WTC11 (cell line): ENCODE data around the gene PGGHG. TPM values are rescaled to one million over a fixed set of nuclear protein-coding genes. Genes with fewer than 3 reads are reported as not detected.

Experiments used
- ATAC-seq: fragments of 200-7000 bp; cut with Tn5 transposase; 2 replicates; pipeline ENCODE4 v1.10.0; 2021; ENCODE audit warnings: mild to moderate bottlenecking, moderate library complexity
- CTCF ChIA-PET: fragments of 300-600 bp; sonication (Branson Sonifier 250); formaldehyde crosslinking; loops from one replicate; lab custom pipeline; 2021; ENCODE audit warnings: antibody characterized with exemption; lab: Charles Lee
- POLR2A ChIA-PET: fragments of 350-600 bp; sonication (Branson Sonifier 250); formaldehyde crosslinking; loops from one replicate; lab custom pipeline; 2021; ENCODE audit warnings: antibody characterized with exemption; lab: Charles Lee
- DNase-seq: peaks from one replicate; pipeline ENCODE4 v3.0.0; 2021; ENCODE audit warnings: low spot score
- H3K27ac Mint-ChIP-seq: 2 replicates; pipeline ENCODE4 v1.8.0; 2021; ENCODE audit warnings: mixed read lengths
- H3K27me3 Mint-ChIP-seq: 2 replicates; pipeline ENCODE4 v1.8.0; 2021; ENCODE audit warnings: low read depth, mild to moderate bottlenecking, moderate library complexity, mixed read lengths
- H3K36me3 Mint-ChIP-seq: 2 replicates; pipeline ENCODE4 v1.8.0; 2021; ENCODE audit warnings: mixed read lengths
- H3K4me1 Mint-ChIP-seq: 2 replicates; pipeline ENCODE4 v1.8.0; 2022; ENCODE audit warnings: mixed read lengths
- H3K4me3 Mint-ChIP-seq: 2 replicates; pipeline ENCODE4 v1.8.0; 2021; ENCODE audit warnings: mild to moderate bottlenecking, moderate library complexity, mixed read lengths
- H3K9me3 Mint-ChIP-seq: 2 replicates; pipeline ENCODE4 v1.8.0; 2021; ENCODE audit warnings: mixed read lengths
- ATF1 ChIP-seq: sonication (generic); formaldehyde crosslinking; IDR thresholded peaks from 2 replicates; pipeline ENCODE4 v1.8.1; 2023; ENCODE audit warnings: mild to moderate bottlenecking, moderate library complexity, missing genetic modification reagents
- ETV6 ChIP-seq: sonication (generic); formaldehyde crosslinking; IDR thresholded peaks from 2 replicates; pipeline ENCODE4 v1.8.1; 2022; ENCODE audit warnings: mild to moderate bottlenecking, missing genetic modification reagents
- FOXK1 ChIP-seq: sonication (generic); formaldehyde crosslinking; IDR thresholded peaks from 2 replicates; pipeline ENCODE4 v1.8.0; 2022; ENCODE audit warnings: mild to moderate bottlenecking, moderate library complexity, missing genetic modification reagents
- GRHL2 ChIP-seq: fragments of 250-450 bp; sonication (Bioruptor Pico); IDR thresholded peaks from 2 replicates; pipeline ENCODE4 v1.8.0; 2022; ENCODE audit warnings: mild to moderate bottlenecking, moderate library complexity; ENCODE audit not compliant: insufficient replicate concordance, severe bottlenecking
- MYBL2 ChIP-seq: sonication (generic); formaldehyde crosslinking; IDR thresholded peaks from 2 replicates; pipeline ENCODE4 v1.8.1; 2023; ENCODE audit warnings: mild to moderate bottlenecking, moderate library complexity, missing genetic modification reagents
- NR1H2 ChIP-seq: sonication (generic); formaldehyde crosslinking; IDR thresholded peaks from 2 replicates; pipeline ENCODE4 v1.9.0; 2021; ENCODE audit warnings: mild to moderate bottlenecking, moderate library complexity, missing genetic modification reagents
- NR2C2 ChIP-seq: sonication (generic); formaldehyde crosslinking; IDR thresholded peaks from 2 replicates; pipeline ENCODE4 v1.8.0; 2022; ENCODE audit warnings: mild to moderate bottlenecking, missing genetic modification reagents
- SP1 ChIP-seq: sonication (generic); formaldehyde crosslinking; conservative IDR thresholded peaks from 2 replicates; pipeline ENCODE4 v1.8.1; 2022; ENCODE audit warnings: missing genetic modification reagents
- ZBTB21 ChIP-seq: sonication (generic); formaldehyde crosslinking; IDR thresholded peaks from 2 replicates; pipeline ENCODE4 v1.8.1; 2023; ENCODE audit warnings: mild to moderate bottlenecking, missing genetic modification reagents, borderline replicate concordance
- ZNF317 ChIP-seq: sonication (generic); formaldehyde crosslinking; IDR thresholded peaks from 2 replicates; pipeline ENCODE4 v1.8.1; 2023; ENCODE audit warnings: low read depth, mild to moderate bottlenecking, moderate library complexity, missing genetic modification reagents, borderline replicate concordance
- ZNF423 ChIP-seq: fragments of 250-450 bp; sonication (Bioruptor Pico); IDR thresholded peaks from 2 replicates; pipeline ENCODE4 v2.1.2; 2022; ENCODE audit warnings: mild to moderate bottlenecking, moderate library complexity
- total RNA-seq: library from RNA; stranded (reverse); gene quantifications from 3 replicates; pipeline ENCODE4 v1.2.3, GENCODE V29; 2021
- TF ChIP-seq, protein P1 (sequence below): sonication (generic); formaldehyde crosslinking; IDR thresholded peaks from 2 replicates; pipeline ENCODE4 v1.8.1; 2022; ENCODE audit warnings: missing genetic modification reagents, borderline replicate concordance
- TF ChIP-seq, protein P2 (sequence below): sonication (generic); formaldehyde crosslinking; IDR thresholded peaks from 2 replicates; pipeline ENCODE4 v1.8.0; 2022; ENCODE audit warnings: mild to moderate bottlenecking, missing genetic modification reagents
- TF ChIP-seq, protein P3 (sequence below): sonication (generic); formaldehyde crosslinking; IDR thresholded peaks from 2 replicates; pipeline ENCODE4 v1.8.0; 2023; ENCODE audit warnings: mild to moderate bottlenecking, missing genetic modification reagents
- TF ChIP-seq, protein P4 (sequence below): sonication (generic); formaldehyde crosslinking; IDR thresholded peaks from 2 replicates; pipeline ENCODE4 v1.8.0; 2022; ENCODE audit warnings: mild to moderate bottlenecking, missing genetic modification reagents
- TF ChIP-seq, protein P5 (sequence below): sonication (generic); formaldehyde crosslinking; IDR thresholded peaks from 2 replicates; pipeline ENCODE4 v1.8.1; 2023; ENCODE audit warnings: mild to moderate bottlenecking, missing genetic modification reagents

PGGHG gene
- total RNA-seq, 1 experiment from 2014 or later: 74.9 TPM

DNA sequence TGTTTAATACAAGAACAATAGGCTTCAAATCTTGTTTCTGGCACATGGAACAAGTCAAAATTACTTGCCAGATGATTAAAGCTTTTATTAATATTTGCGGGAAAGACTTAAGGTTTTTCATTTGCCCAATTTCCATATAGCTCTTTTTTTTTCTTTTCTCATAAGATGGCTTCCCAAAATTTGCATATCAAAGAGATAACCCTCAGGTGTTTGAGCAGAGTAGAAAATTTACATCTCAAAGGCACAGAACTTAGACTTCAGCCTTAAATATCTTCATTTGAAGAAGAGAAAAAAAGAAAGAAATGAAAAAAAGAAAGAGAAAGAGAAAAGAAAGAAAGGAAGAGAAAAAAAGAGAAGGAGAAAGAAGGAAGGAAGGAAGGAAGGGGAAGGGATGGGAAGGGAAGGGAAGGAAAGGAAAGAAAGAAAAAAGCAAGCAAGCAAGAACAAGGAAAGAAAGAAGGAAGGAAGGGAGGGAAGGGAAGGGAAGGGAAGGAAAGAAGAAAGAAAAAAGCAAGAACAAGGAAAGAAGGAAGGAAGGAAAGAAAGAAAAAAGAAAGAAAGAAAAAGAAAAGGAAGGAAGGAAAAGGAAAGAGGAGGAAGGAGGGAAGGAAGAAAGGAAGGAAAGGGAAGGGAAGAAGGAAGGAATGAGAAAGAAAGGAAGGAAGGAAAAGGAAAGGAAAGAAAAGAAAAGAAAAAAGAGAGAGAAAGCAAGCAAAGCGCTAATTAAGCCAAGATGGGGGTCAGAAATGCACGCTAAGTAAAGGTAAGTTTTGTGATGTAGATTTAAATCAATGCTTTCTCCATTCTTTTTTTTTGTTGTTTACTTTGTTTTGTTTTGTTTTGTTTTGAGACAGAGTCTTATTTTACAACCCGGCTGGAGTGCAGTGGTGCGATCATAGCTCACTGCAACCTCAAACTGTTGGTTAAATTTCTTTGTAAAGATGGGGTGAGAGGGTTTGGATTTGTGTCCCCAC is 51.9 kb downstream of the PGGHG start:
- ChIA-PET POLR2A (interaction anchor here (0.7 to 2.6 kb wide), 5 partner anchors 10 to 34 kb away, joined by 3 to 15 read pairs (median 4); no protein-coding TSS in a partner anchor), CTCF (interaction anchor here (0.8 to 2.0 kb wide), 14 partner anchors 10 to 235 kb away, joined by 3 to 20 read pairs (median 4); partner anchors contain the start of gene PHRF1)
- peaks cover 7% of the 10 kb centered on the region; the same call in 1 of the 2 replicates for H3K36me3 Mint-ChIP-seq
- peak overlapping the region; percentile 97 for H3K27ac Mint-ChIP-seq
- peaks cover 44% of the 10 kb centered on the region for H3K4me1 Mint-ChIP-seq
- H3K9me3 Mint-ChIP-seq: no peaks in the 10 kb centered on the region
- no peak for DNase-seq
- ATAC-seq: peak; percentile 17; the same call in 1 of the 2 replicates
- no peaks in the 10 kb centered on the region for H3K27me3 Mint-ChIP-seq
- TF ChIP-seq MYBL2 (CRISPR knock-in tag) (no peak), NR1H2 (no peak), NR2C2 (no peak), SP1 (CRISPR knock-in tag) (0 out of 2 replicates have a peak, but pooled peaks have one; percentile 3), ZNF423 (CRISPR knock-in tag) (no peak), GRHL2 (no peak), ZNF317 (CRISPR knock-in tag) (no peak), ATF1 (CRISPR knock-in tag) (no peak), ZBTB21 (no peak), FOXK1 (CRISPR knock-in tag) (no peak), ETV6 (no peak)
- TF ChIP-seq, protein P1, sequence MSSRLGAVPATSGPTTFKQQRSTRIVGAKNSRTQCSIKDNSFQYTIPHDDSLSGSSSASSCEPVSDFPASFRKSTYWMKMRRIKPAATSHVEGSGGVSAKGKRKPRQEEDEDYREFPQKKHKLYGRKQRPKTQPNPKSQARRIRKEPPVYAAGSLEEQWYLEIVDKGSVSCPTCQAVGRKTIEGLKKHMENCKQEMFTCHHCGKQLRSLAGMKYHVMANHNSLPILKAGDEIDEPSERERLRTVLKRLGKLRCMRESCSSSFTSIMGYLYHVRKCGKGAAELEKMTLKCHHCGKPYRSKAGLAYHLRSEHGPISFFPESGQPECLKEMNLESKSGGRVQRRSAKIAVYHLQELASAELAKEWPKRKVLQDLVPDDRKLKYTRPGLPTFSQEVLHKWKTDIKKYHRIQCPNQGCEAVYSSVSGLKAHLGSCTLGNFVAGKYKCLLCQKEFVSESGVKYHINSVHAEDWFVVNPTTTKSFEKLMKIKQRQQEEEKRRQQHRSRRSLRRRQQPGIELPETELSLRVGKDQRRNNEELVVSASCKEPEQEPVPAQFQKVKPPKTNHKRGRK (CRISPR knock-in tag): peak; percentile 100
- TF ChIP-seq, protein P2, sequence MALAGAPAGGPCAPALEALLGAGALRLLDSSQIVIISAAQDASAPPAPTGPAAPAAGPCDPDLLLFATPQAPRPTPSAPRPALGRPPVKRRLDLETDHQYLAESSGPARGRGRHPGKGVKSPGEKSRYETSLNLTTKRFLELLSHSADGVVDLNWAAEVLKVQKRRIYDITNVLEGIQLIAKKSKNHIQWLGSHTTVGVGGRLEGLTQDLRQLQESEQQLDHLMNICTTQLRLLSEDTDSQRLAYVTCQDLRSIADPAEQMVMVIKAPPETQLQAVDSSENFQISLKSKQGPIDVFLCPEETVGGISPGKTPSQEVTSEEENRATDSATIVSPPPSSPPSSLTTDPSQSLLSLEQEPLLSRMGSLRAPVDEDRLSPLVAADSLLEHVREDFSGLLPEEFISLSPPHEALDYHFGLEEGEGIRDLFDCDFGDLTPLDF (CRISPR knock-in tag): no peak
- TF ChIP-seq, protein P3, sequence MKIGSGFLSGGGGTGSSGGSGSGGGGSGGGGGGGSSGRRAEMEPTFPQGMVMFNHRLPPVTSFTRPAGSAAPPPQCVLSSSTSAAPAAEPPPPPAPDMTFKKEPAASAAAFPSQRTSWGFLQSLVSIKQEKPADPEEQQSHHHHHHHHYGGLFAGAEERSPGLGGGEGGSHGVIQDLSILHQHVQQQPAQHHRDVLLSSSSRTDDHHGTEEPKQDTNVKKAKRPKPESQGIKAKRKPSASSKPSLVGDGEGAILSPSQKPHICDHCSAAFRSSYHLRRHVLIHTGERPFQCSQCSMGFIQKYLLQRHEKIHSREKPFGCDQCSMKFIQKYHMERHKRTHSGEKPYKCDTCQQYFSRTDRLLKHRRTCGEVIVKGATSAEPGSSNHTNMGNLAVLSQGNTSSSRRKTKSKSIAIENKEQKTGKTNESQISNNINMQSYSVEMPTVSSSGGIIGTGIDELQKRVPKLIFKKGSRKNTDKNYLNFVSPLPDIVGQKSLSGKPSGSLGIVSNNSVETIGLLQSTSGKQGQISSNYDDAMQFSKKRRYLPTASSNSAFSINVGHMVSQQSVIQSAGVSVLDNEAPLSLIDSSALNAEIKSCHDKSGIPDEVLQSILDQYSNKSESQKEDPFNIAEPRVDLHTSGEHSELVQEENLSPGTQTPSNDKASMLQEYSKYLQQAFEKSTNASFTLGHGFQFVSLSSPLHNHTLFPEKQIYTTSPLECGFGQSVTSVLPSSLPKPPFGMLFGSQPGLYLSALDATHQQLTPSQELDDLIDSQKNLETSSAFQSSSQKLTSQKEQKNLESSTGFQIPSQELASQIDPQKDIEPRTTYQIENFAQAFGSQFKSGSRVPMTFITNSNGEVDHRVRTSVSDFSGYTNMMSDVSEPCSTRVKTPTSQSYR: no peak
- TF ChIP-seq, protein P4, sequence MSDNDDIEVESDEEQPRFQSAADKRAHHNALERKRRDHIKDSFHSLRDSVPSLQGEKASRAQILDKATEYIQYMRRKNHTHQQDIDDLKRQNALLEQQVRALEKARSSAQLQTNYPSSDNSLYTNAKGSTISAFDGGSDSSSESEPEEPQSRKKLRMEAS (CRISPR knock-in tag): no peak
- TF ChIP-seq, protein P5, sequence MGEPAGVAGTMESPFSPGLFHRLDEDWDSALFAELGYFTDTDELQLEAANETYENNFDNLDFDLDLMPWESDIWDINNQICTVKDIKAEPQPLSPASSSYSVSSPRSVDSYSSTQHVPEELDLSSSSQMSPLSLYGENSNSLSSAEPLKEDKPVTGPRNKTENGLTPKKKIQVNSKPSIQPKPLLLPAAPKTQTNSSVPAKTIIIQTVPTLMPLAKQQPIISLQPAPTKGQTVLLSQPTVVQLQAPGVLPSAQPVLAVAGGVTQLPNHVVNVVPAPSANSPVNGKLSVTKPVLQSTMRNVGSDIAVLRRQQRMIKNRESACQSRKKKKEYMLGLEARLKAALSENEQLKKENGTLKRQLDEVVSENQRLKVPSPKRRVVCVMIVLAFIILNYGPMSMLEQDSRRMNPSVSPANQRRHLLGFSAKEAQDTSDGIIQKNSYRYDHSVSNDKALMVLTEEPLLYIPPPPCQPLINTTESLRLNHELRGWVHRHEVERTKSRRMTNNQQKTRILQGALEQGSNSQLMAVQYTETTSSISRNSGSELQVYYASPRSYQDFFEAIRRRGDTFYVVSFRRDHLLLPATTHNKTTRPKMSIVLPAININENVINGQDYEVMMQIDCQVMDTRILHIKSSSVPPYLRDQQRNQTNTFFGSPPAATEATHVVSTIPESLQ (CRISPR knock-in tag): no peak
- peak overlapping the region; percentile 53 for H3K4me3 Mint-ChIP-seq
